HG03060 (cell line): ENCODE results near the gene TREML2.
"Not testable (repeated sequence)": the region's sequence is repeated elsewhere in the genome, so short reads cannot be mapped to it uniquely, and the experiment has no call there.

Source experiments
- ATAC-seq: cut with Tn5 transposase; IDR thresholded peaks from one replicate; pipeline ENCODE4 v1.9.1; 2021; ENCODE audit warnings: low read depth, moderate number of reproducible peaks; ENCODE audit not compliant: unreplicated experiment

TREML2 gene, protein sequence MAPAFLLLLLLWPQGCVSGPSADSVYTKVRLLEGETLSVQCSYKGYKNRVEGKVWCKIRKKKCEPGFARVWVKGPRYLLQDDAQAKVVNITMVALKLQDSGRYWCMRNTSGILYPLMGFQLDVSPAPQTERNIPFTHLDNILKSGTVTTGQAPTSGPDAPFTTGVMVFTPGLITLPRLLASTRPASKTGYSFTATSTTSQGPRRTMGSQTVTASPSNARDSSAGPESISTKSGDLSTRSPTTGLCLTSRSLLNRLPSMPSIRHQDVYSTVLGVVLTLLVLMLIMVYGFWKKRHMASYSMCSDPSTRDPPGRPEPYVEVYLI

DNA sequence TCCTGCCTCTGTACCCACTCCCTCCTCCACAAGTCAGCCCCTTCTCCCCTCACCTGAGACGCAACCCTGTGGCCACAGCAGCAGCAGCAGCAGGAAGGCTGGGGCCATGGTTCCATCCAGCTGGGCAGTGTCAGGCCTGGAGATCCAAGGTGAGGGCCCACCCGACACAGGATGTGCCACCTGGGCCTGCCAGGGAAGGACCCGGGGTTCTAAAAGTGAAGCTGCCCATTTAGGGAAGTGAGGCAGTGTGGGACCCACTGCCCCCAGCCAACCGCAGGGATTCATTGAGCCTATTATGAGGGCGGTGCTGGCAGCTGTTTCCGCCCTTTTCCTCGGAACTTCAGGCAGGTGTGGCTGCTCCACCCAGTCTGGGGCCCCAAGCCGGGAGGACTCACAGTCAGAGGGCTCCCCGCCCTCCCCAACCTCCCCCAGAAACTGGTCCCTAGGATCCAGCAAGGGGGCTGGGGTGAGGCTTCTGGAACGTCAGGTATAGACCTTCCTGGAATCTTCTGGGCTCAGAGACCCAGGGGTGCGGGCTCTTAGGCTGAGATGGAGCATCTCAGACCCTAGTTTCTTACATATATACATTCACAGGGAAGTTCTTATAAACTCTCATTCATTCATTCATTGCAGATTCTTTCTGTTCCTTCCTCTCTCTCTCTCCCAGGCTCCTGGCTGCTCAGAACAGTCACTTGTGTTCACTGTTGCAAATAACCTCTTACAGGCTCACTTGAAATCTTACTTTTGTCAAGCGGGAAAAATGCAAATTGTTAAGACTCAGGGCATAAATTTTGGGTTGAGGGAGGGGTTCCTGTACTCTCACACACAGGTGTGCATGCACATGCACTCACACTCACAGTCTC, at the start of gene TREML2:
TREML2 (minus strand) TSS at position 249 of the 863 bp plus-strand sequence; CDS start at position 108, 141 bp downstream.
- no peak for ATAC-seq

DNA sequence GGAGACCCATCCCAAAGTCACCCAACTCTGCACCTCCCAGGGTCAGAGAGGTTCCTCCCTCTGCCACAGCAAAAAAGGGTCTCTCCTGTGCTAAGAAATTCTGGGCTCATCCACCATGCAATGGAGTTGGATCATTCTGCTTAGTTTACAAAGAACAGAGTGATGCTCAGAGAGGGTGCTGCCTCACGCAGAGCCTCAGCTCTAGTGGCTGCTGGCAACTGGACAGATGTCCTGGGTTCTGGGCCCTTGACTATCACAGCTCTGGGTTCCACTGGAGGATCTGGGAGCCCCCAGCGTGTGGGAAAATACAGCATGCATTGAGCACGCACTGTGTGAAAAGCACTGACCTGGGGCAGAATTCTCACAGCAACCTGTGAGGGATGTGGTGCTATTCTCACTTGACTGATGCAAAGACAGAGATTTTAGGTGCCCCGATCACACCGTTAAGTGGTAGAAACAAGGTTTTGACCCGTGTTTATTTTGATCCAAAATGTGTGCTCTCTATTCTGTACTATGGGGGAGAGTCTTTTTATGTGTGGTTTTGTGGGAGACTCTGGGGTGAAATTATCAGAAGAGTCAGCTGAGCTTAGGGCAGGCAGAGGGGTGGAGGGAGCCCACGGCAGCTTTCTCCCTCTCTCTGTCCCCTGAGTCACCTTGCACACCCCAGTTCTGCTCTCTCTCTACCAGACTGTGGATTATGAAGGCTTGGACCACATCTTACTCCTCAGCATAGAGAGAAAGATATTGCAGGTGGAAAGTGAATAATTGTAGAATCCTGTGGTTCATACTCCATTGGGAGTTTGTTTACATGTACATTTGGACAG, 47.1 kb upstream of the TREML2 start:
- ATAC-seq: no peak

DNA sequence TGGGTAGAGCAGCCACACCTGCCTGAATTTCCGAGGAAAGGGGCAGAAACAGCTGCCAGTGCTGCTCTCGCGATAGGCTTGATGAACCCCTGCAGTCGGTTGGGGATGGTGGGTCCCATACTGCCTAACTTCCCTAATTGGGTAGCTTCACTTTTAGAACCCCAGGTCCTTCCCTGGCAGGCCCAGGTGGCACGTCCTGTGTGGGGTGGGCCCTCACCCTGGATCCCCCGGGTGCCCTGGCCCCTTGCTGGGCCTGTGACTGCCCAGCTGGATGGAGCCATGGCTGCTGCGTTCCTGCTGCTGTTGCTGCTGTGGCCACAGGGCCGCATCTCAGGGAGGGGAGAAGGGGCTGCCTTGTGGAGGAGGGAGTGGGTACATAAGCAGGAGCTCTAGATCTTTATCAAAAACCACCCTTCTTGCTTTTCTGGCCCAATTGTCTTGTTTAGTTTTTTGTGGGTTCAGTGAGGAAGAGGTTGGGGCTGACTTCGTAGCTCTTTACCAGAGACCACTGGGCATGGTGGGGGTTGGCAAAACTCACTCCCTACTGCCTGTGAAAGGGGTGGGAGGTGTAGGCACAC, 46.4 kb upstream of the TREML2 start:
- ATAC-seq: no peak

DNA sequence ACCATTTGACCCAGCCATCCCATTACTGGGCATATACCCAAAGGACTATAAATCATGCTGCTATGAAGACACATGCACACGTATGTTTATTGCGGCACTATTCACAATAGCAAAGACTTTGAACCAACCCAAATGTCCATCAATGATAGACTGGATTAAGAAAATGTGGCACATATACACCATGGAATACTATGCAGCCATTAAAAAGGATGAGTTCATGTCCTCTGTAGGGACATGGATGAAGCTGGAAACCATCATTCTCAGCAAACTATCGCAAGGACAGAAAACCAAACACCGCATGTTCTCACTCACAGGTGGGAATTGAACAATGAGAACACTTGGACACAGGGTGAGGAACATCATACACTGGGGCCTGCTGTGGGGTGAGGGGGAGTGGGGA, 45.6 kb upstream of the TREML2 start:
- not testable (repeated sequence) for ATAC-seq

DNA sequence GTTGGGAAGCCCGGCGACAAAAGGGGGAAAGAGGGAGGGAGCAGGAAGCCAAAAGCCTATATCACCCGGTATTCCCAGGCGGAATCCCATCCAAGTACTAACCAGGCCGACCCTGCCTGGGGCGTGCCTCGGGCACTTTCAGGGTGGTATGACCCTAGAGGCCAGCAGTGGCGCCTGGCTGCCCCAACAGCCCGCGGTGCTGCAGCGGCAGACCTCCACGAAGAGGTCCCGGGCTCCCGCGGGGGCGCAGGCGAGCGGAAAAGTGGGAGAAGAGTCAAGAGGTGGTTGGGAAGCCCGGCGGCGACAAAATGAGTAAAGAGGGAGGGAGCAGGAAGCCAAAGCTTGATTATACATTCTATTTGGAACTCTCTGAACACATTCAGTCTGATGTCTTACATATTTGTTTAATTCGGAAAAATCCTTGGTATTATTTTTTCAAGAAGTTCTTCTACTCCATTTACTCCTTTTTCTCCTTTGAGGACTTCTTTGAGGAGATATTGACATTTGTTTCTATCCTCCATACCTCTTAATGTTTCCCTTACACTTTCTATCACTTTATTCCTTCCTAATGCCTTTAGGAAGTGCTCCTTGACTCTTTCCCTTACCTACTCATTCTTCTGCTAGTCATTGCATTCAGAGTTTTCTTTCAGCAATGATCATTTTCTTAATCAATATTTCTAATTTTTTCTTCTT, 38.7 kb upstream of the TREML2 start:
- no peak for ATAC-seq

DNA sequence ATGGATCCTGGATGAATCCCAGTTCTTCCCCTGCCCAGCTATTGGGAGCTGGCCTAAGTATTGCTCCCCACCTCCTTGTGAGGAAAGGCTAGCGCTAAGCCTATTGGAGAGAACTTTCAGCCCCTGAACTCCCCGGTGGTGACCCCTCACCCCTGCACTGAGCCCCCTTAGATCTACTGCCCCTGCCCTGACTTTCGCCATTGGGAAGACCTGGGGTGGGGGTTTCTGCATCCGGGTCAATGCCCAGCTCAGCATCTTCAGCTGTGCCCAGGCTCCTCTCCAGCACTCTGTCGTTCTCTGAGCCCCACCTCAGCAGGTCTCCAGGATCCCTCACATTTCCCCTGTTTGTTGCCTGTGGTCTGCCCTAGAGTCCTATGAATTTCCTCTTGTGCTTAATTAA, 36.2 kb upstream of the TREML2 start:
- ATAC-seq: no peak

DNA sequence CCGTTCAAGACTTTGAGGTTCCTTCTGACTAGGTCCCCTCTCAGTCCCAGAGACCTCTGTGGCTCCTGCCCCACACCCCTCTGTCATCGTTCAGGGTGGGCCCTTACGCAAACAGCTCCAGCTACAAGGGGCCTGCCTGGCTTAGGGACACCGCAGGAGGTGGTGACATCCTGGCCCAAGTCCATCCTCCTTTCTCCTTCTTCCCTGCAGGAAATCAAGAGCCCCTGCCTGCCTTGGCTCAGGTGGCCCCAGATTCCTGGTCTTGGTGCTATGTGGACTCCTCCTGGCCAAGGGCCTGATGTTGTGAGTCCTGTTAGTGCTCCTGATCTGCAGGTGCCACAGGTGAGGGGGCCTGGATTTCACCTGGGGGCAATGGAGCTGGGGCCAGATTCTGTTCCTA, 35.3 kb upstream of the TREML2 start:
- no peak for ATAC-seq

DNA sequence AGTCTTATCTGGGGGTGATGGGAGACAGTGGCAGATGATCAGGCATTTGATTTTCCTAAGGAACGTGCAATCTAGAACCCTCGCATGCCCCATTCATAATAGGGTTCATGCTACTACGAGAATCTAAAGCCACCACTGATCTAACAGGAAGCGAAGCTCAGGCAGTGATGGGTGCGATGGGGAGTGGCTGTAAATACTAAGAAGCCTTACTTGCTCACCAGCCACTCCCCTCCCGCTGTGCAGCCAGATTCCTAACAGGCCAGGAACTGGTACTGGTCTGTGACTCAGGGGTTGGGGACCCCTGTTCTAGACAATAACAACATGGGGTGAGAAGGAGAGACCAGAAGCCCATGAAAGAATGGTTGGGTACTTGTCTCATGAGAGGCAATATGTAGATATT, 31.7 kb upstream of the TREML2 start:
- no peak for ATAC-seq

DNA sequence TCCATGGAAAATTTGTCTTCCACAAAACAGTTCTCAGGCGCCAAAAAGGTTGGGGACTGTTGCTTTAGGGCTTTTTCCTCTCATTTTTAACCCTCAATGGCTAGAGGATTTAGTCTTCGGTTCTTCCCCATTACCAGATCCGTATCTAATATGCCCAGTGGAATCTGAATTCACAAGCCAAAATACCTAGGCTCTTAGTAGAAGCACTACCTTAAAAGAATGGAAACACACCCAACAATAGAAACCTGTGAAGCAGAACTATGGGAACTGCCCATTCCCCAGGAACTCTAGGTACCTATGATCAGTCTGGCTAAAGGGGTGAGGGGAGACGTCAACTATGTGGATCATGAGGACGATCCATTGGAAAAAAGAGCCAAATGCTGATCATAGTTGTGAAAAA, 30.3 kb upstream of the TREML2 start:
- ATAC-seq: no peak

DNA sequence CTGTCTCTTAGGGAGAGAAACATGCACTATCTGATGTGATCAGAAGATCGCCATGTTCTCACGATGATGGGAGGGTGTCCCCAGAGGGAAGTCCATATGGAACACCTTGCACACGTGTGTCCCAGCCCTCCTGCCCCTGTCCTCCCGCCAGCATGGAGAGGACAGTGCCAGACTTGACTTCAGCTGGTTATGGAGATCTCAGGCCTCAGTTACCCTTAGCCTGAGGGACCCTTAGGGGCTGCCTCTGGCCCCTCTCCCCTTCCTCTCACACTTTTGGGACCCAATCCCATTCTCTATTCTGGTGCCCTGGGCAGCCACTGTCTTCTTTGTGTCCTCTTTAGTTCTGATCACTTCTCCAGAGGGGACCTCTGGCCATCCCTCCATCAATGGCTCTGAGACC, 28.8 kb upstream of the TREML2 start:
- ATAC-seq: no peak

DNA sequence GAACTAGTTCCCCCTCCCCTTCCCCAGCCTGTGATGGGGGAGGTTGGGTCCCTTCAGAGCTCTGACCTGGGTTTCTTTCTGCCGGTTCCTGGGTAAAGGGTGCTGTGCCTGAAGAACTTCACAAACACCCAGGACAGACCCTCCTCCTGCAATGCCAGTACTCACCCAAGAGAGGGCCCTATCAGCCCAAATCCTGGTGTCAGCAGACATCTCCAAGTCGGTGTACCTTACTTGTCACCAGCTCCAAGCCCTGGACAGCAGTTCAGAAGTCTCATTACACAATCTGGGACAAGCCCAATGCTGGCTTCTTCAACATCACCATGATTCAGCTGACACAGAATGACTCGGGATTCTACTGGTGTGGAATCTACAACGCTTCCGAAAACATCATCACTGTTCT, 27.7 kb upstream of the TREML2 start:
- ATAC-seq: no peak

DNA sequence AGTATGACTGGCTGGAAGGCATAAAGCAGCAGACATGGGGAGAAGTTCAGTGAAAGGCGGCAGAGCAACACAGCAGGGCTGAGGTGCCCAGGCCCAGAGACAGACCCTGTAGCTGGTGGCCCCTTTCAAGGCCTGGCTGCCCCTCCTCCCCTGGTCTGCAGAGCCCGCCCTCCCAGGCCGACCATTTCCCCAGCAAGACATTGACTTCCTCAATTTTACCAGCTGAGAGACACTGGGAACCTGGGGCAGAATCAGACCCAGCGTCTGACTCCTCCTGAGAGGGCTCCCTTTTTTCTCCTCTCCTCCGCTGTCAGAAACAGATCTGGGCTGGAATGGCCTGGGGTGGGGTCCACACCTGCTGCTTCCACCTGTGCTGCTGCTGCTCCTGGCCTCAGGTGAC, 27.1 kb upstream of the TREML2 start, which contains the start of gene TREML4:
TREML4 (plus strand) TSS at position 254 of the 400 bp plus-strand sequence; CDS start at position 333, 79 bp downstream.
- ATAC-seq: no peak

DNA sequence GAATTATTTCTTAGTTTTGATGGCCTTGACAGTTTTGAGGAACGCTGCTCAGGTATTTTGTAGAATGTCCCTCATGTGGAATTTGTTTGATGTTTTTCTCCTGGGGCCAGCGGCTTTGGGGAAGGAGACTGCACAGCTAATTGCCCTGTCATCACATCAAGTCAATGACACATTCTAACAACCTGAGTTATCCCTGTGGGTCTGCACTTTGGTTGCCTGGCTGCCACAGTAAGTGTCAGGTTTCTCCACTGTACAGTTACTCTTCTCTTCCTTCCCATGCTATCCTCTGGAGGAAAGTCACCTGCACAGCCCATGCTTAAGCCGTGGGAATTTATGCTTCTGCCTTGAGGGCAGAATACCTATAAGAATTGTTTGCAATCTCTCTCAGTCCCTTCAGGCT, 25.8 kb upstream of the TREML2 start:
- ATAC-seq: no peak

DNA sequence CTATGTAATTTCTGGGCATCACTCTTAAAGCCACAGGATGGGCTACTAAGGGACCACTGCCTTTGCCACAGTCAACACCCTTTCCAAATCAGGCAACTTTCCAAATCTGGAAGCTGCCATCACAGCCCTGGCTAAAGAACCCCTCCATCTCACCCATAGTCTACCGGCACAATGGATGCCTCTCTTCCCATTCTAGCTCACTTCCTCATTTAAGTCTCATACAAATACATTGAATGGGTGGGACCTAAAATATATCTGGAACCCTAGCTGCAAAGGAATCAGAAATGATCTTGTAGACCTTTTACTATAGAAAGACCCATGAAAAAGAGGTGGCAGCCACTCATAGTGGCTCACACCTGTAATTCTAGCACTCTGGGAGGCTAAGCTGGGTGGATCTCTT, 23.9 kb upstream of the TREML2 start:
- no peak for ATAC-seq

DNA sequence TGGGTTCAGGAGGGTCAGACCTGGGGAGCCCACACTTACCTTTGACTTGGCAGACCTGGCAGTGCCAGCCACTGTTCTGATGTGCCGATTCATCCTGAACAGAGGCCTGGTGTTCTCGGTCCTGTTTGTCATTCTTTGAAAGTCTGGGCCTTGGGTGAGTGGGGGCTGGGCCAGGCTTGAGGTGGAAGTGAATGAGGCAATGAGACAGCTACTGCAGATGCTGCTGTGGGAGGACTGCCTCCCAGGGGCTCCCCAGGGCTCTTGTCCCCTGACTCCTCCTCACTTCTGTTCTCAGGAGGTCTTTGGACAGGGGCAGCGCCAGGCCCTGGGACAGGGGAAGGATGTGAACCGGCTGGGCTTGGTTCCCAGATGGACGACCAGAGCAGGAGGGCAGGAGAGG, 21.6 kb upstream of the TREML2 start:
- ATAC-seq: no peak

DNA sequence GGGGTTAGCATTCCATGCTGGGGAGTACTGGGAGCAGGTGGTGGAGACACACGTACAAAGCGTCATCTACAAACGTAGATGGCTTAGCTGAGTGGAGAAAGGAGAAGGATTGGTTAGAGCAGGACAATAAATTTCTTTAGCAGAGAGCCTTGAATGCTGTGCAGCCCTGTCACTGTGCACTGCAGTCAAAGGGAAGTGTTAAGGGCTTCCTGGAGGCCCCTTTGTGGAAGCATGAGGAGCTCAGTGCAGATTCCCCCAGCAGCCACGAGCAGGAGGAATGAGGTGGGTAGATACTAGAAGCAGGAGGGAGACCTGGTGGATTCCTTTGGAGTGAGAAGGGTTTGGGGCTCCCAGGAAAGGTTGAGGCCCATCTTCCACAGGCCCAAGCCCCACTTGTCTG, 21.1 kb upstream of the TREML2 start:
- ATAC-seq: no peak

DNA sequence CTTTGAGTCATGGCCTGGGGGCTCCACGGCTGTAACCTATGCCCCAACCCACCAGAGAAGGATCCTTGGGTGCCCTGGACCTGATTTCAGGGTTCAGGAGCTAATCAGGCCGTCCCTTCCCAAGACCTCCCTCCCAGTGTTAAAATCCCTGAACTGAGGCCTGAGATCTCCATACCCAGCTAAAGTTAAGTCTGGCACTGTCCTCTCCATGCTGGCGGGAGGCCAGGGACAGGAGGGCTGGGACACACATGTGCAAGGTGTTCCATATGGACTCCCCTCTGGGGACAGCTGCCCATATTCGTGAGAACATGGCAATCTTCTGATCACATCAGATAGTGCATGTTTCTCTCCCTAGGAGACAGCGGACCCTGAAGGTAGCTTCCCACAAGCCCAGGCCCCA, 15.7 kb upstream of the TREML2 start:
- ATAC-seq: no peak

DNA sequence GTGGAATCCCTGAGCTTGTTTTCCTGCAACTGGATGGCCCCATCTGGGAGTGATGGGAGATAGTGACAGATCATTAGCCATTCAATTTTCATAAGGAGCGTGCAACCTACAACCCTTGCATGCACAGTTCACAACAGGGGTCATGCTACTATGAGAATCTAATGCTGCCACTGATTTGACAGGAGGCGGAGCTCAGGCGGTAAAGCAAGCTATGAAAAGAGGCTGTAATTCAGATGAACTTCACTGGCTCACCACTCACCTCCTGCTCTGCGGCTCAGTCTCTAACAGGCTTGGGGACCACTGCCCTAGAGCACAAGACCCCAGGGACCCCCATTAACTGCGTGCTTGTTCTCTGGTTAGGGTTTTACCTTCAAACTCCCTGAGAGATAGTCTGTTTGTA, 14.8 kb upstream of the TREML2 start:
- no peak for ATAC-seq

DNA sequence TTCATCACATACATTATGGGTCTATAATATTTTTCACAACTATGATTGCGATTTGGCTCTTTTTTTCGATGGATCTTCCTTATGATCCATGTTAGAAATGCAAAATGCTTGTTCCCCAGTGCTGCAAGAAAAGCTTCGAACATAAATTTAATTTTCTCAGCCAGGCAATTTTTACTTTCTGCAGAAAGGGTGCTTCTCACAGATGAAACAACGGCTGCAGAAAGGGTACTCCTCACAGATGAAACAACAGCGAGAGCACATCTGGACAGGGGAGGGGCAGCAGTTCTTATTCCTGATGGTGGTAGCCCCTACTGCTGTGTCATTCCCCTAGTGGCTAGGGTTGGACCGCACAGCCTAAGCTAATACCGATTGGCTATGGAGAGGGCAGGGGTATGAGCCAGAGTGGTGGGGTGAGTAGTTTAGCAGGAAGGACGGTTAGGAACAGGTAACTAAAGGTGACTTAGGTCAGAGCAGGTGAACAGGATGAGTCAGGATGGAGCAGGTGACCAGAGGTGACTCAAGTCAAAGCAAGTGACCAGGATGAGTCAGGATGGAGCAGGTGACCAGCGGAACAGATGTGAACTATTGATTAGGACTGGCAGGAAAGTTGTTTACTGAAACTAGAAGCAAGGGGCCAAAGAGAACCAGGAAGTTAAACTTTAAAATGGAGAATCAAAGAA, 13.8 kb upstream of the TREML2 start:
- ATAC-seq: no peak
